GM11168 (cell line): ENCODE measurements around the gene FRMD8.

Experiments
- in situ Hi-C: fragments of 300-500 bp; cut with MboI; formaldehyde crosslinking; loops from one replicate; pipeline ENCODE4 v1.12.0; 2022; ENCODE audit warnings: low sequenced_read_pairs; ENCODE audit not compliant: unreplicated experiment

Gene FRMD8

GRCh38 chr11:65375012-65375411, 11.4 kb upstream of the FRMD8 start:
- in situ Hi-C loops, result no loop called here

DNA sequence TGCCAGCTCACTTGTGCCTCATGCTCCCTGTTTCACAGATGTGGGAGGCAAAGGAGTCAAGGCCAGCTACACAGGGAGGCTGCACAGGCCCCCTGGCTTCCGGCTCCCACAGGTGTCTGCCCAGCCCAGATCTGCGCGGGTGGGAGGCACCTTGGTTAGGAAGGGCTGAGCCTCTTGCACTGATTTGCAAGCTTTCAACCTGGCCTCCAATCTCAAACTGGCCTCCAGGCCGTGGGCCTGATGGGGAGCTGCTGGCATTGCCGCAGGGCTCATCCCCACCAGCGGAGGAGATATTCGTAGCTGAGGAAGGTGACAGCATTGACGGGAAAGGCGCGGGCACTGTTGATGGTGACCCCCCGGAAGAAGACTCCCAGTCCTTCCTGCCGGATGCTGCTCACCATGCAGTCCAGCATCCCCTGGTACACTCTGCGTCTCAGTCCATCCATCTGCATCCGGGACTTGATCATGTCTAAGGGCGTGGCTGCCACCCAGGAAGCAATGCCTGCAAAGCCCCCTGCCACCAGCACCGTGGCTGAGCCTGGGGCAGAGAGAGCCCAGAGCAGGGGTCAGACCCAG, 10.2 kb upstream of the FRMD8 start:
- in situ Hi-C loops, result no loop called here

- in situ Hi-C loops, result no loop called here
These were observed 9.4 kb upstream of the FRMD8 start for GRCh38 chr11:65377036-65377435.

GRCh38 chr11:65377777-65378176, 8.7 kb upstream of the FRMD8 start:
- in situ Hi-C loops, result no loop called here

GRCh38 chr11:65378208-65378927, 8.1 kb upstream of the FRMD8 start:
- in situ Hi-C loops, result no loop called here

DNA sequence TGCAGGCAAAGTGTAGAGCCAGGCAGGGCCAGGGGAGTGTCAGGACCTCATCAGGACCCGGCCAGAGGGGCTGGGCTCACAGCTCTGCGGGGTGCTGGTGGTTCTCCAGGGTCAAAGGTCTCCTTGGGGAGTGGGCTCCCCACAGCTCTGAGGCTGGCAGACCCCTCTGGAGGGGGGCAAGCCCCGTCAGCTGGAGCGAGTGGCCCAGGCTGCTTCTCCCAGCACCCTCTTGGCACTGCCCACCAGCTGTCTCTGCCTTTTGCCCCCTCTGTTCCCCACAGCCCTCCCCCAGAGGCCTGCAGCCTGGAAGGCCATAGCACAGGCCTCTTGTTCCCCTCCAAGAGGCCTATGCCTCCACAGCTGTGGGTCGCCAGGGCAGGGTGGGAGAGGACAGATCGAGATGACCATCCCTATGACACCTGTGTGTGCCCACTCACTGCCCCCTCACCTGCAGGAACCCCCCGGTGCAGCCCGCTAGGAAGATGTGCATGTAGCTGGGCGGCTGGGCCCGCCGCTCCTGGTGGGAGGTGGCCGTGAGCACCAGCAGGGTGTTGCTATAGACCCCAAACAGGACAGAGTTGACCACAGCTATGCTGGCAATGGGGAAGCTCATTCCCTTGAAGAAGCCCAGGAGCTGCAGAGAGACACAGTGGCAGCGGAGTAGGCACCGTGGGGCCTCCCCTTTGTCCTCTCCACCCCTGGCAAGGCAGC, 7.4 kb upstream of the FRMD8 start:
- in situ Hi-C loops, result no loop called here

- in situ Hi-C loops, result no loop called here
These were observed 6.6 kb upstream of the FRMD8 start for GRCh38 chr11:65379698-65380459.

- in situ Hi-C loops, result no loop called here
These were observed 5.8 kb upstream of the FRMD8 start for GRCh38 chr11:65380460-65381119.

DNA sequence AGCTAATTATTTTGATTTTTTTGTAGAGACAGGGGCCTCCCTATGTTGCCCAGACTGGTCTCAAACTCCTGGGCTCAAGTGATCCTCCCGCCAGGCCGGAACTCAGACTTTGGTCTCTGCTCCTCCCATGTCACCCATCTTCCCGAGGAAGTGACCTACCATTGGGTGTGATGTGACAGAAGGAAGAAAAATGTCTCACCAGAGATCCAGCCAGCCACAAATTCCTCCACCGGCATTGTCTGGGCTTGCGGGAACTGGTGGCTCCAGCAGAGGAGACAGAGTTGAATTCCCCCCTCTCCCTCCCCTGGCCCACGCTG, 4.8 kb upstream of the FRMD8 start:
- in situ Hi-C loops, result no loop called here

DNA sequence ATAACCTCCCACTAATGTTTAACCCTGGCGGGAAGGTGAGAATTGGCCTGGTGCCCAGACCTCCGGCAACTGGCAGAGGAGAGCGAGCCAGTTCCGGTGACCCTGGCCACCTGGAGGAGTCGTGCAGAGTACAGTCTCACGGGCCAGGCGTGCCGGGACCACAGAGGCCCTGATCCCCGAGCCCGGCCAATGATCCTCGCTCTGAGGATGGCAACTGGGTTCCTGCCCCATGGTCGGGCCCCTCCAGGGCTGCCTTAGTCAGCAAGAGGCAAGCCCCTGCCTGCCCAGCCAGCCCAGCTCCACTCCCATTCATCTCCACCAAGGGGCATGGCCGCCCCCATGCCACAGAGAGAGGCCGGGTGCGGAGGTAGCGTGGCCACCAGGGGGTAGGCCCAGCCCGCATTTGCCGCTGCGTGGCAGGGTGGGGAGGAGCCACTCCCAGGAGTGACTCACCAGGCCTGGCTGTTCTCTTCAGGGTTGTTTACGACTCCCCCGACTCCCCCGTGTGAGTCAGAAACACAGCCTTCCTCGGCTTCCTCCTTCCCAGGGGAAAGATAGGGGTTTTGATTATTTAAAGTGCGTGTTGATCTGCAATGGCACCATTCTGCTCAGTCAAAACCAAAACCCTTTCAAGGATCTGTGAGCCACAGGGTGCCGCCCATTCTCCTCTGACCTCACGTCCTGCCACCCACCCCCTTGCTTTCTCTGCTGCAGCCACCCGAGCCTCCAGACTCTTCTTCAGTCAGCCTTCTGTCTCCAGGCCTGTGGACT, 4.2 kb upstream of the FRMD8 start, which contains the start of gene SLC25A45:
Gene SLC25A45, minus strand, starts transcription at position 614 of the 771 bp plus-strand sequence. CDS start 695 bp downstream, outside the sequence.
- in situ Hi-C loops, result no loop called here

- in situ Hi-C loops, result no loop called here
These were observed 3.6 kb upstream of the FRMD8 start for GRCh38 chr11:65382804-65383368.

GRCh38 chr11:65383778-65384177, 2.7 kb upstream of the FRMD8 start:
- in situ Hi-C loops, result no loop called here

DNA sequence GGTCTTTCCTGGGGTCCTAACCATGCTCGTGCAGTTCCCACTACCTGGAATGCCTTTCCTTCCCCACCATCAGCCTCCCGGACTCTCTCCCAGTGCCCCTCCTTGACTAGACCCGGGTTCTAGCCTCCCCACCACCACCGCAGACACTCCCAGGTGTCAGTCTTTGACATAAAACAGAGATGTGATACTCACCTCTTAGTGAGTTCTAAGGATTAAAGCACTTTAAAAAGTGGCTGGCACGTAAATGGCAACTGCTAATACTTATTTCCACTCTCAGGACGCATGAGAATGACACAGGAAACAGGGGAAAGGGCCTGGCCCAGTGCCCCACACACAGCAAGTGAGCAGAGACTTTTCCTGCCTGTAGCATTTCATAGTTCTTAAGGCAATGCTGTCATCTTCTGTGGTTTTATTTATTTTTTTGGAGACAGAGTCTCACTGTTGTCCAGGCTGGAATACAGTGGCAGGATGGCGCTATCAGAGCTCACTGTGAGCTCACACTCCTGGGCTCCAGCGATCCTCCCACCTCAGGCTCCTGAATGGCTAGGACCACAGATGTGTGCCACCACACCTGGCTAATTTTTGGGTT, 2.0 kb upstream of the FRMD8 start:
- in situ Hi-C loops, result no loop called here

DNA sequence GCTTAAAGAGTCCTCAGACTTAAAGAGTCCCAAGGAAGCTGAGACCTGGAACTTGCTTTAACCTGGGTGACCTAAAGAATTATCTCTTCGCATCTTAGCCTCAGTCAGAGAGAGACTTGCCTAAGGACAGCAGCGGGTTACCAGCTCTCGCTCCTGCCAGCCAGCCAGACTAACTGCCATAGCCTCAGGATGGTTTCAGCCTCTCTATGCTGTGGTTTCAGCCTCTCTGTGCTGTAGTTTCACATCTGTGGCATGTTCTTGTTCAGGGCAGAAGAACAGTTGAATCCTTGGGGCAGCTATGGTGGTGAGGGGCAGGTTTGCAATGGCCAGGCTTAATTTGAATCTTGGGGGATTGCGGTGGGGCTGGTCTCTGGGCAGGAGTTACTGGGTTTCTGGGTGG, 2.3 kb downstream of the FRMD8 start:
- in situ Hi-C loops, result no loop called here

DNA sequence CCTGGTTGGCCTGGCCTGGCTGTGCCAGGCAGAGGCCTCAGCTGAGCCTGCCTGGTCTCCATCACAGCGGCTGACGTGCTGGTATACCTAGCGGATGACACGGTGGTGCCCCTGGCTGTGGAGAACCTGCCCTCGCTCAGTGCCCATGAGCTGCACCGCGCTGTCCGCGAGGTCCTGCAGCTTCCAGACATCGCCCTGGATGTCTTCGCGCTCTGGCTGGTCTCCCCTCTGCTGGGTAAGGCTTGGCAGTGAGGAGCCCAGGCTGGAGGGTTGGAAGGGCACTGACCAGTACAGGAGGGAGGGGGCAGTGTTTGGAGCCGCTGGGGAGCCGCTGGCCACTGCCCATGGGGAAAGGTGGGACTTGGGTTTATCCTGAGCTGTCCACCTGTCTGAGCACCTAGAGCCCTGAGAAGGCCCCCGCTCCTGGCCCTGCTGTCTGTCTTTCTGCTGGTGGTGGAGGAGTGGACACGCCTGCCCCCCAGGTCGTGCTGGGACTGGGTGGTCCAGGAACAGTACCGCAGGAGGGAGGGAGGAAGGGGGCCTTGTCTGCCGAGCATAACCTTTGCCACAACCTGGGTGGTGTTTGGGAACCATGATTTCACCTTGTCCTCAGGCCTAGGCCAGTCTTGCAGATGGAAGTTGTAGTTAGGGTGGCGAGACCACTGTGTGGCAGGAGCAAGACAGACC, 3.0 kb downstream of the FRMD8 start:
- in situ Hi-C loops, result no loop called here

DNA sequence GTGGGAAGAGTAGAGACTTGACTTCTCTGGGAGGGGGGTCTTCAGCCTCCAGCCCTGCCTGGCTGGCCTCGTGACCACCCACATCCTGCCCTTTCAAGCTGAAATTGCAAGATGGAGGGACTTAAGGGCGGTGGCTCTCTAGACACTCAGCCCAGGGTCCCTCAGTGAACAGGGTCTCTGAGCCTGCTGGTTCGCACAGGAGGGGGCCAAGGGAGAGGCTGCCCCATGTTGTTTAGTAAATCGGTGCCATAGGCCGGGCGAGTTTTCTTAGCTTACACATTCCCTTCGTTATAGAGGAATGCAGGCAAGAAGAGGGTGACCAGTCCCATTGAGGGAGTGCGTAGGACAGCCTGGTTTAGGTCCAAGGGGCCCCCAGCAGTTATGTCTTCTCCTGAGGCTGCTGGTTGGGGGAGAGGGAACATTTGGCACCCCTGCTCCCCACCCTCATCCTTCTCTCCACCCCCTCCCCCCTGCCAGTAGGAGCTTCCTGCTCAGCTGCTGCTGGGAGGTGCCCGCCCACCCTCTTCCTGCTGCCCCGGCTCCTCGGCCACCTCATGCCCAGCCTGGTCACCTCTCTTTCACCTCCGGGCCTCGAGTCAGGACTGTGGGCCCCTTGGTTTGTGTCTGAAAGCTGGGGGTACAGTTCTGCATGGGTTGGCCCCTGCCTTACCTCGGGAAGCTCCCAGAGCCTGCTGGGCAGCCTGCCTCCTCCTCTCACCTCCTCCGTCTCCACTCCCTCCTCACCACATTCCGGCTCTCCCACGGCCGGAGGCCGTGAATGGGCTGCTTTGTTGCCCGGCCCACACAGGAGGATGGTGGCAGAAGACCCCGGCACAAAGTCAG, 3.9 kb downstream of the FRMD8 start:
- in situ Hi-C loops, result no loop called here

DNA sequence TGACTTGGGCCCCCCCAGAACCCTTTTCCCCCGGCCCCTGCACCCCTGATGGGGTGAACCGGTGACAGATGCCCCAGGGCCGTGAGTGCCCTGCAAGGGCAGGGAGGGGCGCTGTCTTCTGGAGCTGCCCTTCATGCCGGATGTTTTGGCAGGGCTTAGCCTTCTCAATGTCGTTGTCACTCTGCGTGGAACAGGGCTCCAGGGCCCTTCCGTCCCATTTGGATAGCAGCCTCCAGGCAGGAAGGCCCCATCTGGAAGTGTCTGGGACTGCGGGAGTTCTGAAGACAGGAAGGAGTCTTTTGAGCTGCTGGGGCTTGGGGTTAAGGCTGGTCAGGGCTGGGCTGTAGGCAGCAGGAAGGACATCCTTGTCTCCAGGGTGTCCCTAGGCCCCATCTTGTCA, 4.6 kb downstream of the FRMD8 start:
- in situ Hi-C loops, result no loop called here
